Measurements from ENCODE around the gene CCDC97. TPM values are rescaled to one million over a fixed set of nuclear protein-coding genes. Genes with fewer than 3 reads are reported as not detected.
A peak's percentile ranks its signal among the peaks of the same experiment; 100 is the strongest.

CCDC97 gene
- total RNA-seq, 1 donor, result 9.0 TPM

DNA sequence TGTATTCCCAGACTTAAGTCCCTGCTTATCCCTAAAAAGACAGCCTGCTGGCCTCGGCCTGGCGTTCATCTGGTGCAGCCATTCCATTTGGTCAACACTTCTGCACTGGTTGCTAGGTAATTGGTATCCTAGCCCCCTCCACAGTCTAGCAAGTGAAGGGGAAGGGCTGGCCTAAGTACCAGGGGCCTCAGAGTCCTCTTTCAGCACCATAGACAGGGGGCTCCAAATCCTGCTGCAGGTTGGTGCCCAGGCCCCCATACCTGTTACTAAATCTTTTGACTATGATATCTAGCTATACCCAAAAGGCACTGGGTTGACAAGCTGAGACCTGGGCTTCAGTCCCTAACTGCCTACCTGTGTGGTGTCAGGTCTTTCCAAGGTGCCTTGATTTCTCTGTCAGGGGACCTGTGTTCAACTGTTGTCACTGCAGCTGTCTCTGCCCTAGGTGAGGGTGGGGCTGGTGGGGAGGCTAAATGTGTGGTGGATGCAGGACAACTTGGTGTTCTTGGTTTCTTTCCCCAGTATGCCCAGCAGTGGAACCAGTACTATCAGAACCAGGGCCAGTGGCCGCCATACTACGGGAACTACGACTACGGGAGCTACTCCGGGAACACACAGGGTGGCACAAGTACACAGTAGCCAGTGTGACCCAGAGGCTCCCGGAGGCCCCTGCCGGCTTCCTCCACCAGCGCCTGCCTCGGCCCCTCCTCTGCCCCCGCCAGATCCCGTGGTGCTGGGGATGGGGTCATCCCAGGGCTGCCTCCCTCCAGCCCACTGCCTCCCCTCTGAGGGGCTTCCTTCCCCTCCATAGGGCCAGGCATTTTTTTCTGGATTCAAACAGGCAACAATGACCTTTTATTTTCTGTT lies 3.8 kb upstream of the CCDC97 start:
- Histone ChIP-seq H2AFZ (ENCODE audit: low read length) (no peak overlapping the region), H3K27me3 (ENCODE audit: insufficient read depth, low read length) (no peaks in the 10 kb centered on the region), H3K27ac (ENCODE audit: low read depth, low read length) (peak overlapping the region; percentile 50), H3K9me3 (ENCODE audit: low read depth, low read length) (no peaks in the 10 kb centered on the region), H4K20me1 (ENCODE audit: insufficient read depth, low read length) (peaks cover 7% of the 10 kb centered on the region), H3K79me2 (ENCODE audit: insufficient read depth, low read length) (peaks cover 8% of the 10 kb centered on the region), H3K4me3 (ENCODE audit: insufficient read depth, low read length) (no peak overlapping the region), H3K36me3 (ENCODE audit: insufficient read depth, low read length) (peaks cover 67% of the 10 kb centered on the region), H3K4me1 (ENCODE audit: insufficient read depth, low read length) (peaks cover 18% of the 10 kb centered on the region), H3K4me2 (ENCODE audit: insufficient read depth, low read length) (no peak overlapping the region)
- TF ChIP-seq, protein P1, sequence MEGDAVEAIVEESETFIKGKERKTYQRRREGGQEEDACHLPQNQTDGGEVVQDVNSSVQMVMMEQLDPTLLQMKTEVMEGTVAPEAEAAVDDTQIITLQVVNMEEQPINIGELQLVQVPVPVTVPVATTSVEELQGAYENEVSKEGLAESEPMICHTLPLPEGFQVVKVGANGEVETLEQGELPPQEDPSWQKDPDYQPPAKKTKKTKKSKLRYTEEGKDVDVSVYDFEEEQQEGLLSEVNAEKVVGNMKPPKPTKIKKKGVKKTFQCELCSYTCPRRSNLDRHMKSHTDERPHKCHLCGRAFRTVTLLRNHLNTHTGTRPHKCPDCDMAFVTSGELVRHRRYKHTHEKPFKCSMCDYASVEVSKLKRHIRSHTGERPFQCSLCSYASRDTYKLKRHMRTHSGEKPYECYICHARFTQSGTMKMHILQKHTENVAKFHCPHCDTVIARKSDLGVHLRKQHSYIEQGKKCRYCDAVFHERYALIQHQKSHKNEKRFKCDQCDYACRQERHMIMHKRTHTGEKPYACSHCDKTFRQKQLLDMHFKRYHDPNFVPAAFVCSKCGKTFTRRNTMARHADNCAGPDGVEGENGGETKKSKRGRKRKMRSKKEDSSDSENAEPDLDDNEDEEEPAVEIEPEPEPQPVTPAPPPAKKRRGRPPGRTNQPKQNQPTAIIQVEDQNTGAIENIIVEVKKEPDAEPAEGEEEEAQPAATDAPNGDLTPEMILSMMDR (IDR thresholded peaks at IDR 0.05; ENCODE audit: extremely low read depth, low read depth, low read length), result no peak
- DNase-seq (ENCODE audit: insufficient read length, low spot score, missing footprints), result no peak

DNA sequence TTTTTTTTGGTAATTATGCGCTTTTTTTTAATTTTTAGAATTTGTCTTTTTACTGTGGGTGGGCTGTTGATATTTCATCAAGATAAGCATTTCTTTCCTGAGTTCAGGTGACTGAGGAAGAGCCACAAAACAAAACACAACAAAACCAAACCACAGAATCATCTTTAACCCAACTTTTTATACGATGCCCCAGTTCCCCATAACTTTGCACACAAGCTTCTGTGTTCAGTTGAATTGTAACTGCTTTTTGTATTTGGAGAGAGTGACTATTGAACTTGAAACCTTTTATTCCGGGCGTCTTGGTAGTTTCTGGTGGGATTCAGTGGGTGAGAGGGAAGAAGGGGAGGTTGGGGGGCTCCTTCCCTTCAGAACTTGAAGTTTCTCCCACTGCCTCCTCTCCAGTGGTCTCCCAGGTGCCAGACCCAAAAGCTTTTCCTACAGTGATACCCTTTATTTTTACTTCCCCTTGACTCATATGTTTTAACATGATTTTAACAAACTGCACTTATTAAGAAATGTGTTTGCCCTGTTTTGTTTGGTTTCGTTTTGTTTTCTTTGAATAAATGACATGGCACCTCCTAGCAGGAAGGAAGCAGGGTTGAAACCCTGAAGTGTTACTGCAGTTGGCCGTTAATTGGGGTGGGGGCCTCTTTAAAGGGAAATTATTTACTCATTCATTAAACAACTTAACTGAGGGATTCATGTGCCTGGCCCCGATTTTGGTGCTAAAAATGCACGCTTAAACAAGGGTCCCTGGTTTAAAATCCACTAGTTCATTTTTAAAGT lies 2.7 kb upstream of the CCDC97 start:
- peaks cover 26% of the 10 kb centered on the region for H3K4me1 ChIP-seq (ENCODE audit: insufficient read depth, low read length)
- peaks cover 7% of the 10 kb centered on the region for H4K20me1 ChIP-seq (ENCODE audit: insufficient read depth, low read length)
- H3K9me3 ChIP-seq (ENCODE audit: low read depth, low read length), result no peaks in the 10 kb centered on the region
- H3K36me3 ChIP-seq (ENCODE audit: insufficient read depth, low read length), result peaks cover 61% of the 10 kb centered on the region
- TF ChIP-seq, protein P1 (IDR thresholded peaks at IDR 0.05; ENCODE audit: extremely low read depth, low read depth, low read length), result no peak
- DNase-seq (ENCODE audit: insufficient read length, low spot score, missing footprints), result no peak
- no peak overlapping the region for H3K27ac ChIP-seq (ENCODE audit: low read depth, low read length)
- no peaks in the 10 kb centered on the region for H3K27me3 ChIP-seq (ENCODE audit: insufficient read depth, low read length)
- no peak overlapping the region for H3K4me3 ChIP-seq (ENCODE audit: insufficient read depth, low read length)
- H2AFZ ChIP-seq (ENCODE audit: low read length), result no peak overlapping the region
- H3K79me2 ChIP-seq (ENCODE audit: insufficient read depth, low read length), result peaks cover 15% of the 10 kb centered on the region
- H3K4me2 ChIP-seq (ENCODE audit: insufficient read depth, low read length), result no peak overlapping the region

DNA sequence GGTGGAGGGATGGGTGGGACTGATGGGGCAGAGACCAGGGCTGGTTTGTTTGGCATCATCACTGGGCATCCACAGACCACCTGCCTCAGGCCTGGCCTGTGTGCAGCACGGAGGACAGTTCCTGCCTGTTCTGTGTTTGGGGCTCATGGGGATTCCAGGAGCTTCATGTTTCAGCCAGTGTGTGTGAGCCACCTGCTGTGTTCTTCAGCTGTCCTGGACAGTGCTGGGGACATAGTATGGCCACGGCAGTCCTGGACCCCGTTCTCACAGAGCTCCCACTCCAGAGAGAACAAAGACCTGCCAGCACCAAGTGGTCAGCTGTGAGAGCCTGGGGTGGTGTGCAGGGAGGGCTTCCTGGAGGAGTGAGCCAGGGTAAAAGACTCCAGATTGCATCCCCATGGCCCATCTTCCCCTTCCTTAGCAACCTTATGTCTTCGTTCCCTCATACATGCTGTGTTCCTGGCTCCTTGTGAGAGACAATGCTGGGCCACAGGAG lies 2.0 kb upstream of the CCDC97 start:
- H3K79me2 ChIP-seq (ENCODE audit: insufficient read depth, low read length), result peaks cover 22% of the 10 kb centered on the region
- peak overlapping the region; percentile 96 for H3K27ac ChIP-seq (ENCODE audit: low read depth, low read length)
- H3K4me1 ChIP-seq (ENCODE audit: insufficient read depth, low read length), result peaks cover 26% of the 10 kb centered on the region
- H3K36me3 ChIP-seq (ENCODE audit: insufficient read depth, low read length), result peaks cover 62% of the 10 kb centered on the region
- no peak overlapping the region for H3K4me3 ChIP-seq (ENCODE audit: insufficient read depth, low read length)
- no peaks in the 10 kb centered on the region for H3K27me3 ChIP-seq (ENCODE audit: insufficient read depth, low read length)
- H2AFZ ChIP-seq (ENCODE audit: low read length), result no peak overlapping the region
- H4K20me1 ChIP-seq (ENCODE audit: insufficient read depth, low read length), result peaks cover 8% of the 10 kb centered on the region
- TF ChIP-seq, protein P1 (IDR thresholded peaks at IDR 0.05; ENCODE audit: extremely low read depth, low read depth, low read length), result no peak
- H3K4me2 ChIP-seq (ENCODE audit: insufficient read depth, low read length), result no peak overlapping the region
- no peak for DNase-seq (ENCODE audit: insufficient read length, low spot score, missing footprints)
- no peaks in the 10 kb centered on the region for H3K9me3 ChIP-seq (ENCODE audit: low read depth, low read length)
